Stimulated activated CD4-positive, alpha-beta T cell treated with anti-CD3 and anti-CD28 coated beads, TNF-alpha, amount 100 ng/mL, for 48 hours (primary cell): ENCODE data around the gene PSMA6.
"Not testable (repeated sequence)": the region's sequence is repeated elsewhere in the genome, so short reads cannot be mapped to it uniquely, and the experiment has no call there.

Experiments
- DNase-seq, 3 donors: peaks; one replicate each; pipeline ENCODE4 v3.0.0-alpha.2; 2020; ENCODE audit warnings: low read depth in 3 of 3

PSMA6 gene

DNA sequence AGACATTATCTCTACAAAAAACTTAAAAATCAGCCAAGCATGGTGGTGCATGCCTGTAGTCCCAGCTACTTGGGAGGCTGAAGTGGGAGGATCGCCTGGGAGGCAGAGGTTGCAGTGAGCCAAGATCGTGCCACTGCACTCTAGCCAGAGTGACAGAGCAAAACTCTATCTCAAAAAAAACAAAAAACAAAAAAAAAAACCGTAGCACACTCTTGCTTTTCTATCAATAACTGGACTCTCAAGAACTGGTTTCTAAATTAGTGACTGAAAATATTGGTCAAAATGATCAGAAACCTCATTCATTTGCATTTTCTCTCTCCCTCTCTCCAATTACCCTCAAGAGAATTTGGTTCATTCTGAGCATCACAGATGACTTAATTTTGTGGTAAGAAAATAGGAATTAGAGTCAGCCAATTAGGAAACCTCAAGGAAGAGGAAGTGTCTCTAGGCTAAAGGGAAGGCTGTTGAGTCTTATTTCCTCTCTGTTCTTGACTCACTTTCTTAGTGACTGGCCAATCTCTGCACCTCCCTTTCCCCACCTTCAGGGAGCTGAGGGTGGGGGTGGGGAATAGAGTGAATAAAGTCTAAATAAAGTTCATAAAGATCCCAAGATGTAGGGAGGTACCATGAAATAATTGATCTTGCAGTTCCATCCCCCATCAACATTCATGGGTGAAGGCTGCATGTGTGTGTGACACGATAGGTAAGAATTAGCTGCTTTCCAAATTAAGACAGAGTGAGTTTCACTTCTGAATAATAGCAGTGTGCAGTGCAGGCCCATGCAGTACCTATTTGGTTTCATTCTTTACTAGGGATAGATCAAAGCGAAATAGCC, 6.8 kb upstream of the PSMA6 start:
- no peak for DNase-seq

DNA sequence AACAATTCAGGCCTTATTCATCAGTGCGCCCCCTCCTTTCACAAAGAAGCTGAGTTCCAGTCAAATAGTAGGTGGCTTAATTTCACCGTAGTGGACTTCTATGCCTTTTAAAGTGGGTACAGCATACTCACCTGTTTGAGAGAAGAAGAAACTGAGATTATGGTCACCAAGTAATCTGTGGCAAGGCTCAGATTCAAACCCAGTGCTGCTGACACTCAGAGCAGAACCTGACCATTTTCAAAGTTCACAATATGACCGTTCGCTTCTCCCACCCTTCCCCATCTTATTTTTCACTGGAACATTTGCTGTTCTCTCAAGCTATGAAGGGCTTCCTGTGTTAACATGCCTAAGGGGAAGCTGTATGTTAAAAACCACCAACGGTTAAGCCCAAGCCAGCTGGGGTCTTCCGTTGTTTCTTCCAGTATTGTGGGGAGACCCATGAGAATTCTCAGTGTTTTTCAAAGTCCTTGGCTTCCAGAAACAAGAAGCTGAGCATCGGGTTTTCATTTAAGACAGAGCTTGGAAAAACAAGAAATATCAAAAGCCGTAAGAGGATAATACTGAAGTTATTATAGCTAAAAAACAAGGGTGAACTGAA, 6.1 kb upstream of the PSMA6 start:
- DNase-seq: no peak

DNA sequence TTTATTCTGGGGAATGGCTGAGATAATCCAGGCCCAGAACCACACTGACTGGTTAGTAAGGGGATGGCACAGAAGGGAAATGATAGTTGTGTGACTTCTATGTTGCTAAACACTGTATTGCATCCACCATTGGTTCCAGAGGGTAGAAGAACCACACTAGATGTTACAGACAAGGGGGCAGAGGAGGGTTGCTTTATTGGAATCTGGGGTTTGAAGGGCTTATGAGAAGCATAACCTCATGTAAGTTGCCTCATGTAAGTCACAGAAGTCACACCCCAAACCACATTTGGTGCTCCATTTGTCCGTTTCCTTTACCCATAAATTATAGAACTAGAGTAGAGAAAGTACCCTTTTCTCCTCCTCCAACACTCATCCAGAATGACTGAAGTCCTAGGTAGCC, 5.5 kb upstream of the PSMA6 start:
- no peak for DNase-seq

DNA sequence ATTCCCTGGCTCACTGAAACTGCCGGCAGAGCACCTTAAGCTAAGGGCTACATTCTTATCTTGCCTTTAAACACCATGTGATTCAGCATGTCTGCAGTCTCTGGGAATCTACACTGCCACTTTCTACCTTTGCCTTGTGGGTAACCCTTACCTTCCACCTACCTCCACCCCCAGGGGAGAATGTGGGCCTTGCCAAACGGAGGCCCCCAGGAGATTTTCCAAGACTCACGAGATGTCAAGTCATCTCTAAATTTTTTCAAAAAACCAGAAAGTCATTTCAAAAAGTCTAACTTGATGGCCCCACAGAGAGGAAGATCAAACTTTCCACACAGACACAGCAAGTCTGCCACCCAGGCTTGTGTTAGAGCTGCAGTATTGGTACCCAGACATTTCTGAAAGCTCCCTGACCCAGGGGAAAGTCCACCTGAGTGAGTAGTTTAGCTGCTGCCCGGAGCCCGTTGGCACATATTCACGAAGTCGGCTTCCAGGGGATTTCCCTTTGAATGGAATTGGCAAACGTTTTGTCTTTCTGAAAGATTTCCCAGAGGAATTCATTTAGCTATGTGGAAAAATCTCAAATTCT, 4.7 kb upstream of the PSMA6 start:
- DNase-seq: peak in 2 of 3 donors; percentile 45 to 49

DNA sequence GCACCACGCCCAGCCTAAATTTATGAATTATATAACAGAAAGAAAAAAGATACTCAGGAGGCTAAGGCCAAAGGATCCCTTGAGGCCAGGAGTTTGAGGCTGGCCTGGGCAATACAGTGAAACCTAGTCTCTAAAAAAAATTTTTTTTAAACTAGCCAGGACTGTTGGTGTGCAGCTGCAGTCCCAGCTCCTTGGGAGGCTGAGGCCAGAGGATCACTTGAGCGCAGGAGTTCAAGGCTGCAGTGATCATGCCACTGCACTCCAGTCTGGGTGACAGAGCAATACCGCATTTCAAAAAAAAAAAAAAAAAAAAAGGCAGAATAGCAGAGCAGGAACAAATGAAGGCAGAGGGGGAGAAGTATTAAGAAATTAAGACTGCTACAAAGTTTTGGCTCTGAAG, 2.6 kb upstream of the PSMA6 start:
- no peak for DNase-seq

DNA sequence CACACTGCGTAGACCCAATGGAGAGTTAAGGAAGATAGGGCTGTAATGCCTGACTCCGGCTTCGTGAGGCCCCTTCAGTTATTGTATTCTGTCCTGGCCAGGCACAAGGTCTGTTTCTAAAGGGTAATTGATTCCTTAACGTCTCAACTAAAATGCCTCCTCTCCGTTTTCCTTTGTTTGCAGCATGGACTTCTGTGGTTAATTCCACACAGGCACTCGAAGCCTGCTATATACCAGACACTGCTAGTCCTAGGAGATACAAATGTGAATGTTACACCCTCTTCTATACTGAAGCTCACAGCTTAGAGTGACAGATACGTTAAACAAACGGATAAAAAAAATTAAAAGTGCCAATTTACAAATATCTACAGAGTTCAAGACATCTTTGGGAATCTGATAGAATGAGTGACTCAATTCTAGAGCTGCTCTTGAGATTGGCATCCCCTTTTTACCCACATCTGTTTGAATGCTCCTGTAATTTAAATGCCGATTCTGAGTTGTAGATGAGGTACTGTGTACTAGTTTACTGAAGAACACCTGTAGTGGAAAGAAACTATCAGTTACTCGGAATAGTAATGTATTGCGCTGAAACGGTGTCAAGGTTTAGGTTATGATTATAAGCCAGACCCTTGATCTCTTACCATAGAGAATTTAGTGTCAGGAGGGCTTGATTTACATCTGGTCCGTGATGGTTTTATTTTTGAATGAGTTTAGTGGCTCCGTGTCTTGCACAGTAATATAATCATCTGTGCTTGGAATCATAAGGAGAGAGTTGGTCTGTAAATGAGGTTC, 784 bp downstream of the PSMA6 start:
- DNase-seq: no peak

DNA sequence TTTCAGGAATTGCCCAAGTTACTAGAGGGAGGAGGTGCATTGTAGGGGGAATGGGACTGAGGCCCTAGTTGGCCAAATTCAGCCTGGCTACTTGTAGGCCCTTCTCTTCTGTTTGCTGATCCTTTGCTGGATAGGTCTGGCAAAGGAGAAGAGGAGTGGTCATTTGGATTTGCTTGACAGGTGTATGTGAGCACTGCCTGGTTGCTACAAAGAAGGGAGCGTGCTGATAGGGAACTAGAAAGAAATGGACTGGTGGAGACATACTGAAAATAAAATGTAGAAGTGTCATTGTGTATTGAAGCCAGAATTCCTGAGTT, 3.6 kb downstream of the PSMA6 start:
- DNase-seq: no peak

DNA sequence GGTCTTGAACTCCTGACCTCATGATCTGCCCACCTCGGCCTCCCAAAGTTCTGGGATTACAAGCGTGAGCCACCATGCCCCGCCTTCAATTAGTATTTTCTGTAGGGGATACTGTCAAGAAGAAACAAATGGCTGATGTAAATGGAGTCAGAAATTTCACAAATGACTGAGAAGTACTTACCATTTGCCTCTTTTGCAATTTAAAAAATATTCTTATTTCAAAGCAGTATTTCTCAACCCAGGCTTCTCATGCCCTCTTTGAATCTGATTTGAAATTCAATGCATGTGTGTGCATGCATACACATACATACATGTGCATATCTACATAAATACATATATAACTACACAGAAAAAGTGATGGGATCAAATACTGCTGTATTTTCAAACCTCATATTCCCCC, 4.4 kb downstream of the PSMA6 start:
- no peak for DNase-seq

DNA sequence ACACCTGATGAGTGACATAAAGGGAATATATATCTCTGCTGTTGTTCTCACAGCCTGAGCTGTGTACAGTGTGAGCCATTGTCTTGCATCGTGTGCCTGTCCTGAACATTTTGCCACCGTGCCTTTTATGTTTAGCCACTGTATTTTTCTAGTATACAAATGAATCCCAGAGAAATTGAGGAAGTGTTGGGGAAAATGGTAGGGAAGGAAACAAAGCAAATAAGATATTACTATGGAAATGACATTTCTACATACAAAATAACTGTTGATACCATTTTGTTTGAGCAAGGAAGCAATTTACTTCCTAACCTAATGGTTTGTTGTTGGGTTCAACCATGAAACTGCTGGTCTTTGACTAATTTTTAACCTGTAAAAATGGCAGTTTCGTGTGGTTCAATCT, 5.5 kb downstream of the PSMA6 start:
- no peak for DNase-seq

DNA sequence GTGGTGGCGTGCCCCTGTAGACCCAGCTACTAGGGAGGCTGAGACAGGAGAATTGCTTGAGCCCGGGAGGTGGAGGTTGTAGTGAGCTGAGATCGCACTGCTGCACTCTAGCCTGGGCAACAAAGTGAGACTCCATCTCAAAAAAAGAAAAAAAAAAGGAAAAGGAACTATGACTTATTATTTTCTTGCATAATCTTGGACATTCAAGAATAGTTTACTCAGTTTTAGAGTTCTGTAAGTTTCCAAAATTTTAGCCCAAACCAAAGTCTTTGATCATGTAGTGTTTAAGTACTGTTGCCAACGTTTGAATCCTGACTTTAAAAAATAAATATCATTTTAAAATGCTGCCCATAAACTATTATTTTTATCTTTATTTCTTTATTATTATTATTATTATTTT, 6.2 kb downstream of the PSMA6 start:
- no peak for DNase-seq

DNA sequence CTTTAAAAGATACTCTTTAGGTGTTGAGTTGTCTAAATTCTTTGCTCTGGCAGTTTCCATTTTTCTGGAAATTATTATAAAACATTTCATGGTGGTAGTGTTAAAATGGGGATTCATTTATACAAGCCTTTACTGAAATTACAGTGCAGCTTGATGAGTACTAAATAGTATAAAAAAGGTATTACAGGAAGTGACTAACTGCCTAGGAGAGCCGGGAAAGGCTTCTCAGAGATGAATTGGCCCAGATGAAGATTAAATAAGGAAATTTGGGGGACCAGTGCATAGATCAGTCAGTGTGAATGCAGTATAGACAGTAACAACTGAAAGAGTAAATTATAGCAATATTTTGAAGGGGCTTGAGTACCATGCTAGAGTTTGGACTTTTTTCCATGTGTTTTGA, 7.5 kb downstream of the PSMA6 start:
- DNase-seq: no peak

DNA sequence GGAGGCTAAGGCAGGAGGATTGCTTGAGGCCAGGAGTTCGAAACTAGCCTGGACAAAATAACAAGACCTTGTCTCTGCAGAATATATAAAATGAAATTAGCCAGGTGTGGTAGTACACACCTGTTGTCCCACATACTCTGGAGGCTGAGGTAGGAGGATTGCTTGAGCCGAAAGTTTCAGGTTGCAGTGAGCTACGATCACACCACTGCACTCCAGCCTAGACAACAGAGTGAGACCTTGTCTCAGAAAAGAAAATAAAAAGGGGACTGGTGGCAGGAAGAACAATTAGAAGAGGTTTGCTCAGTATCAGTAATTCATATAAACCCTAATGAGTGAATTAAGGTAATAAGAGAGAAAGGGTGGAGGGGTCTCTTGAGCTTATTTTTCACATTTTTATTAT, 8.0 kb downstream of the PSMA6 start:
- no peak for DNase-seq

DNA sequence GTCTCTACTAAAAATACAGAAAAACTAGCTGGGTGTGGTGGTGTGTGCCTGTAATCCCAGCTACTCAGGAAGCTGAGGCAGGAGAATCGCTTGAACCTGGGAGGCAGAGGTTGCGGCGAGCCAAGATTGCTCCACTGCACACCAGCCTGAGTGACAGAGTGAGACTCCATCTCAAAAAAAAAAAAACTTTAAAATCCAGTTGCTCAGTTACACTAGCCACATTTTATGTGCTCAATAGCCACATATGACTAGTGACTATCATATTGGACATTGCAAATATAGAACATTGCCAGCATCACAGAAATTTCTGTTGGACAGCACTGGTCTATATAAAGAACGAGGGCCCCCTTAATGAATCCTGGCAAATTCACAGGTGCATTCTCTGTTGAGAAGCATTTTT, 9.2 kb downstream of the PSMA6 start:
- DNase-seq: not testable (repeated sequence)

DNA sequence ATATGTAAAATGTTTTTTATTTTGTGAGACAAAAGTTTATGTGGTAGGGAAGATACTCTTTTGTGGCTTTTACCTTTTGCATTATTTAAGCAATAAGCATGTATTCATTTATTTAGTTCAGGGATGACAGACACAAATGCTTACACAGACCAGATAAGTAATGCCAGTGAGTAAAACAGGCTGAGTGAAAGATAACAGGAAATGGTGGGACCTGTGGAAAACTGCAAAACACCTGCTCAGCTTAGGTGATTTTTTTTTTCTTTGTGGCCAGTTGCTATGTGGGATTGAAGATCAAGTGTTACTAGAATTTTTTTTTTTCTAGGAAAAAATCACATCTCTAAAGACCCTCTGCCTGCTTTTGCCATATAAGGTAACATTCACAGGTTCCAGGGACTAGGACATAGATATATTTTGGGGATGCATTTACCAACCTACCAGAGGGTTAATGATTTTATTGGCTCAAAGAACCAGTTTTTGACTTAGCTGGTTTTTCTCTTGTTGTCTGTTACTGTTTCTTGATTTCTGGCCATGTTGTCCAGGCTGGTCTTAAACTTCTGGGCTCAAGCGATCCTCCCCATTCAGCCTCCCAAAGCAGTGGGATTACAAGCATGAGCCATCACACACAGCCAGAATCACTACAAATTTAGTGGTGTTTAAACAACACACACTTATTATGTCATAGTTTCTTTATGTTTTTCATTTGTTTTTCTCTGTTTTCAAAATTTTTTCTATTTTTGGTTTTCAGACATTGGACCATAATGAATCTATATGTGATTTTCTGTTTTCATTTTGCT, 9.8 kb downstream of the PSMA6 start:
- DNase-seq: no peak

DNA sequence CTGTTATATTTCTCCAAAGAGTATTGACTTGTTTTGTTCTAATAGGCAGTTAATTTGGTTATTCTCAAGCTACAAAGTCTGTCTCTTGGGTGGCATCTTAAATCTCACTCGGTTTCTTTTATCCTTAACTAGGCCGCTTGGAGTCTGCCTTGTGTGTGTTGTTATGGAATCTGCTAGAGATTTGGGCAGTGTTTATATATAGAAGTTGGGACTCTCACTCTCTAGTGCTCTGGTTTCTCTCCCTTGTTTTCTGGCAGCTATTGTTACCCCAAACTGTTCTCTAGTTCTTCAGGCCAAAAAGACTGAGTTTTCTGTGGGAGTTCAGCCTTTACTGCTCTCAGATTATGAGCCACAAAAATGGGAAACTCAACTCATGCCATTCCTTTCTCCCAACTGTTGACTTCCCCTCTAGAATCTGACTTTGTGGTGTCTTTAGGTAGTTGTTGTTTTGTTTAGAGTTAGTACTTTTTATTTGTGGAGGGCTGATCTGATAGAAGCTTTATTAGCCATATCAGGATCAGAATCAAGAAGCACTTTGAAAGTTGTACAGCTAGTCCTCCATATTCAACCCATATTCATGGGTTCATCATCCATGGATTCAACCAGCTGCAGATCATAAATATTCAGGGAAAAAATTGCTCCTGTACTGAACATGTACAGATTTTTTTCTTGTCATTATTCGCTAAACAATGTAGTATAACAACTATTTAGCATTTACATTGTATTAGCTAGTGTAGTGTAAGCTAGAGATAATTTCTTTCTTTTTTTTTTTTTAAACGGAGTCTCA, 11.2 kb downstream of the PSMA6 start:
- no peak for DNase-seq

DNA sequence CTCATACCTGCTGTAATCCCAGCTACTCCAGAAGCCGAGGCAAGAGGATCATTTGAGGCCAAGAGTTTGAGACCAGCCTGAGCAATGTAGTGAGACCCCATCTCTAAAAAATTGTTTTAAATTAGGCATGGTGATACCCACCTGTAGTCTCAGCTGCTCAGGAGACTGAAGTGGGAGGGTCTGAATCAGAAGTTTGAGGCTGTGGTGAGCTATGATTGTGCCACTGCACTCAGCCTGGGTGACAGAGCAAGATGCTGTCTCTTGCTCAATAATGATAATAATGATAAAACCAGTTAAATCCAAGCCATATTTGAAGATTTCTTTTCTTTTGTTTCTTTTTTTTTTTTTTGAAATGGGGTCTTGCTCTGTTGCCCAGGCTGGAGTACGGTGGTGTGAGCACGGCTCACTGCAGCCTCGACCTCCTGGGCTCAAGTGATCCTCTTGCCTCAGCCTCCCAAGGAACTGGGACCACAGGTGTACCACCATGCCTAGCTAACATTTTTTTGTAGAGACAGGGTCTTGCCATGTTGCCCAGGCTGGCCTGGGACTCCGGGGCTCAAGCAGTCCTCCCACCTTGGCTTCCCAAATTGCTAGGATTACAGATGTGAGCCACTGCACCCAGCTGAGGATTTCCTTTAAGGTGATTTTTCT, 12.8 kb downstream of the PSMA6 start:
- DNase-seq: no peak

DNA sequence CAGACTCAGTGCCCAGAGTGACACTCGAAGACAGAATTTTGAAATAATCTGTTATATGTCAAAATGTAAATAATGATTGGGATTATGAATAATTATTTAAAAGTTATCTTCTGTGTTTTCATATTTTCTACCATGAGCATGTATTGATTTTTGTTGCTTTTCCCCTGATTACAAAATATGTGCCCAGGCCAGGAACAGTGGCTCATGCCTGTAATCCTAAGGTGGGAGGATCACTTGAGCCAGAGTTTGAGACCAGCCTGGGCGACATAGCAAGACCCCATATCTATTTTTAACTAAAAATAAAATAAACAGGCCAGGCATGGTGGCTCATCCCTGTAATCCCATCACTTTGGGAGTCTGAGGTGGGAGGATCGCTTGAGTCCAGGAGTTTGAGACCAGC, 13.5 kb downstream of the PSMA6 start:
- DNase-seq: no peak

DNA sequence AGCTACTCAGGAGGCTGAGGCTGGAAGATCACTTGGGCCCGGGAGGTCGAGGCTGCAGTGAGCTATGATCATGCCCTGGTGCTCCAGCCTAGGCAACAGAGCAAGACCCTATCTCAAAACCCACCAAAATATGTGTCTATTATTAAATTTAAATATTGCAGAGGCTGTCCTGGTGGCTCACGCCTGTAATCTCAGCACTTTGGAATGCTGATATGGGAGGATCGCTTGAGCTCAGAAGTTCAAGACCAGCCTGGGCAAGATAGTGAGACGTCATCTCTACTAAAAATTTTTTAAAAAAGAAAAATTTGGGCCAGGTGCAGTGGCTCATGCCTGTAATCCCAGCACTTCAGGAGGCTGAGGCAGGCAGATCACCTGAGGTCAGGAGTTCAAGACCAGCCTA, 13.9 kb downstream of the PSMA6 start:
- DNase-seq: no peak

DNA sequence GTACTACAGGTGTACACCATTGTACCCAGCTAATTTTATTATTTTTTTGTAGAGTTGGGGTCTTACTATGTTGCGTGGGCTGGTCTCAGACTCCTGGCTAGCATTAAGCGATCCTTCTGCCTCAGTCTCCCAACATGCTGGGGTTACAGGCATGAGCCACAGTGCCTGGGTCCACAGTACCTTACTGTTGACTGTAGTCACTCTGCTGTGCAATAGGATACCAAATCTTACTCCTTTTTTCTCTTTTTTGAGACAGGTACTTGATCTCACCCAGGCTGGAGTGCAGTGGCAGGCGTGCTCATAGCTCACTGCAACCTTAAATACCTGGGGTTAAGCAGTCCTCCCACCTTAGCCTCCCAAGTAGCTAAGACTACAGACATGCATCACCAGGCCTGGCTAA, 25.6 kb downstream of the PSMA6 start:
- no peak for DNase-seq

DNA sequence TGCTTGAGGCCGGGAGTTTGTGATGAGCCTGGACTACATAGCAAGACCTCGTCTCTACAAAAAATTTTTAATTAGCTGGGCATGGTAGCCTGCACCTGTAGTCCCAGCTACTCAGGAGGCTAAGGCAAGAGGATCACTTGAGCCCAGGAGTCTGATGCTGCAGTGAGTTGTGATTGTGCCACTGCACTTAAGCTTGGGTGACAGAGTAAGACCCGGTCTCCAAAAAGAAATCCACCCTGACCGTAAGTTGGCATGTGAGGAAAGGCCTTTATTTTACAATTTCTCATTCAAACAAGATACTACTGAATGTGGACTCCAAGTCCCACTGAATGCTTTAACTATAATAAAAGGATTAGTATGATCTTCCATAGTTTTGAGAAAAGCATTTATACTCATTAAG, 27.3 kb downstream of the PSMA6 start:
- DNase-seq: no peak

DNA sequence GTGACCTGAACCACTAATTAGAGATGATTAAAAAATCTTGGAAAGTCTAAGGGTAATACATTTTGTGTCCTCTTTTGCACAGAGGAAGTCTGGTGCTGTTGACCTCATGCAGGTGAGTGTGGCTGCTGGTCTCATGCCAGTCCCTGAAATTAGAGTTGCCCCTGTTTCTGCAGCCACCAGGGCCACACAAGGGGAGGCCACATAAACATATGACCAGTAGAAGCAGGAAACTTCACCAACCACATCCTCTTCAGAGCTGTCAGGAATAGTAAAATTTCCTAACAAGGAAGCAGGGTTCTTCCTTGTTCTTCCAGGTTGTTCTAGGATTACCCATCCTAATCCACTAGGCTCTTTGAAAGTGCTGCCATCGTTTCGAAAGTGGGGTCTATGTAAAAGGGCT, 28.3 kb downstream of the PSMA6 start:
- DNase-seq: no peak
